HEK293T (cell line): ENCODE results near the gene NDUFB3.

ENCODE experiments used
- ARNT ChIP-seq: fragments of 450-650 bp; IDR thresholded peaks from 2 replicates; pipeline ENCODE4 v1.6.1; 2017; ENCODE audit warnings: mild to moderate bottlenecking
- FOXA1 ChIP-seq: fragments of 450-650 bp; IDR thresholded peaks from 2 replicates; pipeline ENCODE4 v1.6.1; 2016; ENCODE audit warnings: mild to moderate bottlenecking
- FOXM1 ChIP-seq: fragments of 450-650 bp; IDR thresholded peaks from 2 replicates; pipeline ENCODE4 v1.6.1; 2017; ENCODE audit warnings: mild to moderate bottlenecking, borderline replicate concordance
- HDGF ChIP-seq: fragments of 450-650 bp; IDR thresholded peaks from 2 replicates; pipeline ENCODE4 v1.6.1; 2017; ENCODE audit warnings: antibody characterized with exemption, borderline replicate concordance
- L3MBTL2 ChIP-seq: fragments of 450-650 bp; conservative IDR thresholded peaks from 2 replicates; pipeline ENCODE4 v1.6.1; 2016; ENCODE audit warnings: mild to moderate bottlenecking
- NFRKB ChIP-seq: fragments of 450-650 bp; IDR thresholded peaks from 2 replicates; pipeline ENCODE4 v1.6.1; 2016; ENCODE audit warnings: mild to moderate bottlenecking, moderate library complexity
- SP1 ChIP-seq: fragments of 450-650 bp; IDR thresholded peaks from 2 replicates; pipeline ENCODE4 v1.6.1; 2017
- TARDBP ChIP-seq: fragments of 450-650 bp; IDR thresholded peaks from 2 replicates; pipeline ENCODE4 v1.6.1; 2016
- TF ChIP-seq, protein P1 (sequence below): fragments of 450-650 bp; IDR thresholded peaks from 2 replicates; pipeline ENCODE4 v1.6.1; 2016

DNA sequence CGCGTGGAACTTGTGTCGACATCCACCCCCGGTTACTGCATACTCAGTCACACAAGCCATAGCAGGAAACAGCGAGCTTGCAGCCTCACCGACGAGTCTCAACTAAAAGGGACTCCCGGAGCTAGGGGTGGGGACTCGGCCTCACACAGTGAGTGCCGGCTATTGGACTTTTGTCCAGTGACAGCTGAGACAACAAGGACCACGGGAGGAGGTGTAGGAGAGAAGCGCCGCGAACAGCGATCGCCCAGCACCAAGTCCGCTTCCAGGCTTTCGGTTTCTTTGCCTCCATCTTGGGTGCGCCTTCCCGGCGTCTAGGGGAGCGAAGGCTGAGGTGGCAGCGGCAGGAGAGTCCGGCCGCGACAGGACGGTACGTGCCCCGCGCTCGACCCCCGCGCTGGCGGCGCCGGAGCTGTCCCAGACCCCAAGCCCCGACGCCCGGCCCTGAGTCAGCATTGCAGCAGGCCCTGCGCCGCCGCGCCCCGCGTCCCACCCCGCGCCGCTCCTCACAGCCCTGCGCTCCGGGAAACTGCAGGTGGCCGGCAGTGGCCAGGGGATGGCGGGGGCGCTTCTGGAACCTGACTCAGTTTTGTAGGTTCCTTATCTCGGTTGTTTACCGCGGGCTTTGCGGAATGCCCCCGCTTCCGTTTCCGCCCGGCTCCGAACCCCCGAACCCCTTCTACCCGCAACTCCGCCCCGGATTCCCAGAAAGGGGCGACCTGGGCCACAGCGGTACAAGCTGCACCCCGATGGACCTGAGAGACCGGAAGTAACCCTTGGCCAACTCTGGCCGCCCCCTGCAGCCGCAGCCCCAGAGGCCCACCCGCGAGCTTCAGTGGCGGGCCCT lies 44.5 kb downstream of the NDUFB3 start, which contains the start of gene CFLAR:
- TF ChIP-seq NFRKB (no peak), SP1 (no peak), ARNT (no peak), L3MBTL2 (no peak), FOXM1 (no peak), FOXA1 (no peak), TARDBP (no peak), HDGF (no peak)
- TF ChIP-seq, protein P1, sequence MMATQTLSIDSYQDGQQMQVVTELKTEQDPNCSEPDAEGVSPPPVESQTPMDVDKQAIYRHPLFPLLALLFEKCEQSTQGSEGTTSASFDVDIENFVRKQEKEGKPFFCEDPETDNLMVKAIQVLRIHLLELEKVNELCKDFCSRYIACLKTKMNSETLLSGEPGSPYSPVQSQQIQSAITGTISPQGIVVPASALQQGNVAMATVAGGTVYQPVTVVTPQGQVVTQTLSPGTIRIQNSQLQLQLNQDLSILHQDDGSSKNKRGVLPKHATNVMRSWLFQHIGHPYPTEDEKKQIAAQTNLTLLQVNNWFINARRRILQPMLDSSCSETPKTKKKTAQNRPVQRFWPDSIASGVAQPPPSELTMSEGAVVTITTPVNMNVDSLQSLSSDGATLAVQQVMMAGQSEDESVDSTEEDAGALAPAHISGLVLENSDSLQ = no peak
